Transverse colon (tissue), 4 donors: ENCODE data around the gene SOX4.

ENCODE experiments used
- POLR2AphosphoS5 ChIP-seq, 3 donors: sonication (generic); formaldehyde crosslinking; IDR thresholded peaks; one replicate each; pipeline ENCODE4 v1.6.1; 2016; ENCODE audit warnings: antibody characterized with exemption in 3 of 3
- TF ChIP-seq, protein P1 (sequence below), 5 experiments: fragments of 200-600 bp in 3 of 5; fragments of 450-650 bp in 2 of 5; sonication (generic) in 3 of 5; IDR thresholded peaks; 1 replicate in 2 of 5; 2 replicates in 3 of 5; pipeline ENCODE4 v1.5.1; 2016 to 2017; ENCODE audit warnings: antibody characterized with exemption in 5 of 5, inconsistent platforms in 3 of 5, mild to moderate bottlenecking in 2 of 5, moderate library complexity in 1 of 5

DNA sequence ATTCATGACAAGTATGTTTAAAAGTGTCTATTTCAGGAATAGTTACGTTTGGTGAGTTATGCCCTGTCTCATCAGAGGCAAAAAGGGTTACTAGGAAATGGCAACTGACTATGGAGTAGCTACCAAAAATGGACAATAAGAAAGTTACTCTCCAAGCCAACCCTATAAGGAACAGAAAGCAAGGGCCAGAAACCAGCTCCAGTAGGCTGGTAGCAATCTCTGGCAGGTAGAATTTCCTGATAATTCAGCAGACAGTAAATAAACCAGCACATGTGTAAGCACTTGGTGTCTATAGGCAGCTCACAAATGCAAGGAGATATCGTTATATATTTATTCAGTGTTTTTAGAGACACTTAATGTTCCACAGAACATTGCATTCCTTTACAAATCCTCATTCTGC is 20.3 kb downstream of the SOX4 start:
- TF ChIP-seq, protein P1, sequence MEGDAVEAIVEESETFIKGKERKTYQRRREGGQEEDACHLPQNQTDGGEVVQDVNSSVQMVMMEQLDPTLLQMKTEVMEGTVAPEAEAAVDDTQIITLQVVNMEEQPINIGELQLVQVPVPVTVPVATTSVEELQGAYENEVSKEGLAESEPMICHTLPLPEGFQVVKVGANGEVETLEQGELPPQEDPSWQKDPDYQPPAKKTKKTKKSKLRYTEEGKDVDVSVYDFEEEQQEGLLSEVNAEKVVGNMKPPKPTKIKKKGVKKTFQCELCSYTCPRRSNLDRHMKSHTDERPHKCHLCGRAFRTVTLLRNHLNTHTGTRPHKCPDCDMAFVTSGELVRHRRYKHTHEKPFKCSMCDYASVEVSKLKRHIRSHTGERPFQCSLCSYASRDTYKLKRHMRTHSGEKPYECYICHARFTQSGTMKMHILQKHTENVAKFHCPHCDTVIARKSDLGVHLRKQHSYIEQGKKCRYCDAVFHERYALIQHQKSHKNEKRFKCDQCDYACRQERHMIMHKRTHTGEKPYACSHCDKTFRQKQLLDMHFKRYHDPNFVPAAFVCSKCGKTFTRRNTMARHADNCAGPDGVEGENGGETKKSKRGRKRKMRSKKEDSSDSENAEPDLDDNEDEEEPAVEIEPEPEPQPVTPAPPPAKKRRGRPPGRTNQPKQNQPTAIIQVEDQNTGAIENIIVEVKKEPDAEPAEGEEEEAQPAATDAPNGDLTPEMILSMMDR (IDR thresholded peaks at IDR 0.05) = no peak
- no peak for TF ChIP-seq POLR2AphosphoS5 (IDR thresholded peaks at IDR 0.05)
